ENCODE measurements around the gene ZNF641. TPM values are rescaled to one million over a fixed set of nuclear protein-coding genes. Genes with fewer than 3 reads are reported as not detected.

The ZNF641 gene
- total RNA-seq, 1 experiment from 2014 or later: 12.0 TPM

DNA sequence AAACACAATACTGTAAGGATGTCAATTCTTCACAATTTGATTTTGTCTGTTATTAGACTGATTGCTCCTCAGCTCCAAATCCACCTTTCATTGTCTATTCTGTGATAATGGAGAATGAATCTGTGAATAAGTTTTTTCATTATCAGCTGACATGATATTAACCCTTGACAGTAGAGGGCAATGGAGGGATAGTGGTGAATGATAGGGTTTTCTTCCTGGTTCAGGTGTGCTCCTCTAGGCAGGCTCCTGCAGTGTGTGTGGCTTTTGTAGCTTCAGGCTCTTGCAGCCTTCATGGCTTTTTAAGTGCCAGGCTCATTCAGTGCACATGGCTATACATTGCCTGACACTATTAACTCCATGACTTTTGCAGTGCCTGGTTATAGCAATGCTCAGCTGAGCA lies 23.4 kb upstream of the ZNF641 start:
- no peak overlapping the region for H3K27ac Mint-ChIP-seq (ENCODE audit: low read depth, unreplicated experiment)
- intact Hi-C loops (cut with micrococcal nuclease): no loop called here

DNA sequence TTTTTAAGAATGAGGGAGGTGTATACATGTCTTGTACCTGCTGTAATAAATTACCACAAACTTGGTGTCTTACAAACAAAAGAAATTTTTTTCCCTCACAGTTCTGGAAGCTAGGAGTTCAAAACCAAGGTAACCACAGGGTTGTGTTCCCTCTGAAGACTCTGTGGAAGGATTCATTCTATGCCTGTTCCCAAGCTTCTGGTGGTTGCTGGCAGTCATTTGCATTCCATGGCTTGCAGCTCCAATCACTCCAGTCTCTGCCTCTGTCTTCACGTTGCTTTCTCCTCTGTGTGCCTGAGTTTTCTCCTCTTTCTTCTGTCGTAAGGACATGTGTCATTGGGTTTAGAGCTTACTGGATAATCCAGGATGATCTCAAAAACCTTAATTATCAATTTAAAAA lies 15.4 kb upstream of the ZNF641 start:
- TF ChIP-seq, protein P1, sequence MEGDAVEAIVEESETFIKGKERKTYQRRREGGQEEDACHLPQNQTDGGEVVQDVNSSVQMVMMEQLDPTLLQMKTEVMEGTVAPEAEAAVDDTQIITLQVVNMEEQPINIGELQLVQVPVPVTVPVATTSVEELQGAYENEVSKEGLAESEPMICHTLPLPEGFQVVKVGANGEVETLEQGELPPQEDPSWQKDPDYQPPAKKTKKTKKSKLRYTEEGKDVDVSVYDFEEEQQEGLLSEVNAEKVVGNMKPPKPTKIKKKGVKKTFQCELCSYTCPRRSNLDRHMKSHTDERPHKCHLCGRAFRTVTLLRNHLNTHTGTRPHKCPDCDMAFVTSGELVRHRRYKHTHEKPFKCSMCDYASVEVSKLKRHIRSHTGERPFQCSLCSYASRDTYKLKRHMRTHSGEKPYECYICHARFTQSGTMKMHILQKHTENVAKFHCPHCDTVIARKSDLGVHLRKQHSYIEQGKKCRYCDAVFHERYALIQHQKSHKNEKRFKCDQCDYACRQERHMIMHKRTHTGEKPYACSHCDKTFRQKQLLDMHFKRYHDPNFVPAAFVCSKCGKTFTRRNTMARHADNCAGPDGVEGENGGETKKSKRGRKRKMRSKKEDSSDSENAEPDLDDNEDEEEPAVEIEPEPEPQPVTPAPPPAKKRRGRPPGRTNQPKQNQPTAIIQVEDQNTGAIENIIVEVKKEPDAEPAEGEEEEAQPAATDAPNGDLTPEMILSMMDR (IDR thresholded peaks at IDR 0.05; ENCODE audit: unreplicated experiment): no peak
- Mint-ChIP-seq H3K27me3 (ENCODE audit: insufficient read depth, unreplicated experiment) (peaks cover 26% of the 10 kb centered on the region), H3K27ac (ENCODE audit: low read depth, unreplicated experiment) (no peak overlapping the region), H3K36me3 (ENCODE audit: insufficient read depth, unreplicated experiment) (no peaks in the 10 kb centered on the region), H3K4me3 (ENCODE audit: unreplicated experiment) (no peak overlapping the region), H3K4me1 (ENCODE audit: insufficient read depth, unreplicated experiment) (no peaks in the 10 kb centered on the region), H3K9me3 (ENCODE audit: unreplicated experiment) (no peaks in the 10 kb centered on the region)
- CTCF ChIA-PET: no interaction called here
- intact Hi-C loops (cut with micrococcal nuclease): no loop called here
- POLR2A ChIA-PET: no interaction called here
- no TSS peak for BruUV-seq (replicated peaks)
- DNase-seq (ENCODE audit: unreplicated experiment): no peak

More for the DNA sequence above, 23.4 kb upstream of the ZNF641 start:
- ChIA-PET CTCF (interaction anchor here (0.6 to 0.7 kb wide), 2 partner anchors 176 to 244 kb away, joined by 3 read pairs; no protein-coding TSS in a partner anchor), POLR2A (interaction anchor here (0.6 kb wide), 1 partner anchor 17 kb away, joined by 4 read pairs; no protein-coding TSS in a partner anchor)
- Mint-ChIP-seq H3K9me3 (ENCODE audit: unreplicated experiment) (no peaks in the 10 kb centered on the region), H3K27me3 (ENCODE audit: insufficient read depth, unreplicated experiment) (peaks cover 27% of the 10 kb centered on the region), H3K4me3 (ENCODE audit: unreplicated experiment) (no peak overlapping the region), H3K36me3 (ENCODE audit: insufficient read depth, unreplicated experiment) (no peaks in the 10 kb centered on the region), H3K4me1 (ENCODE audit: insufficient read depth, unreplicated experiment) (no peaks in the 10 kb centered on the region)
- TF ChIP-seq, protein P1 (IDR thresholded peaks at IDR 0.05; ENCODE audit: unreplicated experiment): no peak
- no TSS peak for BruUV-seq (replicated peaks)
- no peak for DNase-seq (ENCODE audit: unreplicated experiment)

DNA sequence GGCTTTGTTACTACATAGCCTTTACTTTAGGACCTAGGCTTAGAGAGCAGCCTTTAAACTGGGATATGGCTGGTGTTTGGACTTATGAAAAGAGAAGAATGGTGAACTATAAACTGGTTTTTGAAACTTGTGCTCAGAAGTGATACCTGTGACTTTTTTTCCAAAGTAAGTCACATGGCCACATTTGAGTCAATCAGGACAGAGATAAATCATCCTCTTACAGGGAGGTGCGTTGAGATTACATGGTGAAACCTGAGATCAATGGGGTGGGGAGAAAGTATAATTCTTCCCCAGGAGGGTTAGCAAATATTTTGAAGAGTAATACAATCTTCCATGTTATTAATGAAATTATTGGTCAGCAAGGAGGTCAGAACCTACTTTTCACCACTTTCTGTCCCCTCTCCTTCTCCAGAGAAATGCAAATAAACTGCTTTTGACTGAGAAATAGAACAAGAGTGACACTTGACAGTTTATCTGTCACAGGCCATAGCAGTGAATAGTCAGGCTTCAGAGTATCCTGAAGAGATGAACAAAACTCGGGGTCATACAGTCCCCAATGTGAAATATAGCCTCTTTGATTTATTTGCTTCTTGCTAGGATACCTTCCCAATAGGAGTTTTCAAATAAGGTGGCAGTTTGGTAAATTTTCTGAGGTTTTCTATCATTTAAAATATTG lies 11.1 kb upstream of the ZNF641 start:
- intact Hi-C loops (cut with micrococcal nuclease): no loop called here
- Mint-ChIP-seq H3K27me3 (ENCODE audit: insufficient read depth, unreplicated experiment) (no peaks in the 10 kb centered on the region), H3K9me3 (ENCODE audit: unreplicated experiment) (no peaks in the 10 kb centered on the region), H3K4me3 (ENCODE audit: unreplicated experiment) (no peak overlapping the region), H3K4me1 (ENCODE audit: insufficient read depth, unreplicated experiment) (no peaks in the 10 kb centered on the region), H3K27ac (ENCODE audit: low read depth, unreplicated experiment) (no peak overlapping the region), H3K36me3 (ENCODE audit: insufficient read depth, unreplicated experiment) (no peaks in the 10 kb centered on the region)
- ChIA-PET POLR2A (no interaction called here), CTCF (no interaction called here)
- no peak for DNase-seq (ENCODE audit: unreplicated experiment)
- BruUV-seq (replicated peaks): no TSS peak
- TF ChIP-seq, protein P1 (IDR thresholded peaks at IDR 0.05; ENCODE audit: unreplicated experiment): no peak

DNA sequence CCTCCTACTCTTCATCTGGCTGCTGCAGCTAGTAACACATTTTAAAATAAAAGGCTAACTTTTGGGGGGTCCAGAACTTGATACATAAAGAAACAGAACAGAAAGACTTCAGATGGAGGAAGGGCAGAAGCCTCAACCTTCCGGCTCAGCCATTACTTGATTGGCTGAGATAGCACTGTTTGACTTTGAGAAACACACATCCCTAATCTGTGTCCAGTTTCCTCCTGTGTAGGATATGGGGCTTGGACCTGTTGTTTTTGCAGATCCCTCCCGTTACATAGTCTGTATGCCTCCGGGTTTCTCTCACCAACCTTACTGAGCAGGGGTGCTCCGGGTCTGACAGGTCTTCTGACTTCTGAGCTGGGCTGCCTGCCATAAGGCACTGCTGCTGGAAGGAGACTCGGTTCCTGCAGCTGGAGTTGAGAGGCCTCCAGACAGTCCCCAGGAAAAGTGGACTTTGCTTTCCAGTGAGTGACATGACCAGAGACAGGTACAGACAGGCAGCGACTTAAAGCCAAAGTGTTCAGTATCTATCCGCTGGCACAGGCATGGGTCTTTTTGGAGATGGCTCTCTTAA lies 8.3 kb upstream of the ZNF641 start:
- TF ChIP-seq, protein P1 (IDR thresholded peaks at IDR 0.05; ENCODE audit: unreplicated experiment): no peak
- Mint-ChIP-seq H3K27ac (ENCODE audit: low read depth, unreplicated experiment) (no peak overlapping the region), H3K36me3 (ENCODE audit: insufficient read depth, unreplicated experiment) (no peaks in the 10 kb centered on the region), H3K4me3 (ENCODE audit: unreplicated experiment) (no peak overlapping the region), H3K4me1 (ENCODE audit: insufficient read depth, unreplicated experiment) (no peaks in the 10 kb centered on the region), H3K27me3 (ENCODE audit: insufficient read depth, unreplicated experiment) (no peaks in the 10 kb centered on the region), H3K9me3 (ENCODE audit: unreplicated experiment) (no peaks in the 10 kb centered on the region)
- intact Hi-C loops (cut with micrococcal nuclease): loop anchor here (10.0 kb wide), 1 partner anchor 256 kb away; no protein-coding TSS in a partner anchor
- CTCF ChIA-PET: interaction anchor here (0.5 to 0.8 kb wide), 2 partner anchors 37 to 90 kb away, joined by 3 read pairs; no protein-coding TSS in a partner anchor
- POLR2A ChIA-PET: no interaction called here
- no TSS peak for BruUV-seq (replicated peaks)
- DNase-seq (ENCODE audit: unreplicated experiment): no peak
